Measurements from ENCODE around the gene ADAT1. TPM values are rescaled to one million over a fixed set of nuclear protein-coding genes. Genes with fewer than 3 reads are reported as not detected.

The ADAT1 gene
- total and polyA plus RNA-seq, 2 of the 13 experiments (the other 11 are each of a cell fraction or from before 2014, with no cell fraction given), result 18.4 to 40.8 TPM

GRCh38 chr16:75647492-75648264 lies 24.6 kb upstream of the ADAT1 start, which contains the start of the genes KARS1 and TERF2IP:
Gene KARS1 (minus strand): TSS chr16:75647665. CDS start chr16:75647639, 26 bp downstream.
Gene TERF2IP (plus strand): TSS chr16:75647773. CDS start chr16:75647883, 110 bp downstream.
- ChIA-PET CTCF (ENCODE audit: low intra/inter-chr PET ratio, low total read pairs) (no interaction called here), POLR2A (interaction anchor here (0.7 to 2.9 kb wide), 15 partner anchors 8 to 342 kb away, joined by 3 to 28 read pairs (median 5); partner anchors contain the start of genes ADAT1, CFDP1, GABARAPL2 and TMEM231)
- H3K9me3 ChIP-seq (ENCODE audit: low read length), result no peaks in the 10 kb centered on the region
- ATAC-seq (peak; percentile 97), FAIRE-seq (peak; percentile 75), DNase-seq (ENCODE audit: low spot score) (peak; percentile 92)
- peak within 1 kb of the TSS; percentile 93 for H3K27ac ChIP-seq (ENCODE audit: extremely low read length, insufficient read depth, low read length)
- H2AFZ ChIP-seq (ENCODE audit: low read length), result peak within 1 kb of the TSS; percentile 39
- peaks cover 92% of the 10 kb centered on the region for H3K79me2 ChIP-seq (ENCODE audit: insufficient read depth, low read length)
- H4K20me1 ChIP-seq (ENCODE audit: insufficient read depth, low read length), result peaks cover 46% of the 10 kb centered on the region
- peak within 1 kb of the TSS; percentile 87 for H3K4me2 ChIP-seq (ENCODE audit: low read depth, low read length)
- in situ Hi-C loops (cut with HindIII; ENCODE audit: extremely low pct_ligation_motif_present, low pct_unique_long_range_greater_than_20kb) (loop anchor here (5.0 kb wide), 1 partner anchor 115 kb away; no protein-coding TSS in a partner anchor), intact Hi-C loops (cut with micrococcal nuclease; ENCODE audit: unreplicated experiment) (loop anchor here (2.0 to 5.0 kb wide), 2 partner anchors 80 to 177 kb away; partner anchors contain the start of gene GABARAPL2)
- peaks cover 58% of the 10 kb centered on the region for H3K4me1 ChIP-seq (ENCODE audit: insufficient read depth, low read length)
- BruUV-seq (replicated peaks), result TSS peak; percentile 50
- 3% methylated on average over 37 of the region's 76 CpGs for WGBS (ENCODE audit: low lambda C conversion rate)
- peak within 1 kb of the TSS; percentile 82 to 96 (median 93) for H3K4me3 ChIP-seq (replicated peaks in 1 of 3; ENCODE audit: insufficient read depth in 1 of 3, low read depth in 2 of 3, low read length in 3 of 3)
- peak within 1 kb of the TSS; percentile 94 for H3K9ac ChIP-seq (ENCODE audit: insufficient read depth, low read depth, low read length)
- peaks cover 3 to 25% of the 10 kb centered on the region in 2 experiments for H3K36me3 ChIP-seq (replicated peaks in 1 of 2; ENCODE audit: control insufficient read depth in 1 of 2, insufficient read depth in 2 of 2, low read length in 2 of 2)
- no peaks in the 10 kb centered on the region; a peak in 1 of 5 replicates for H3K27me3 ChIP-seq (ENCODE audit: control insufficient read depth in 1 of 2, insufficient read depth in 2 of 2, low read length in 2 of 2)
- TF ChIP-seq STAT6 (CRISPR knock-in tag; IDR thresholded peaks at IDR 0.05; ENCODE audit: borderline replicate concordance) (peak; percentile 64; the same call in 1 of the 2 replicates), SAP130 (CRISPR knock-in tag; IDR thresholded peaks at IDR 0.05; ENCODE audit: low read depth) (peak; percentile 97), ZNF207 (IDR thresholded peaks at IDR 0.05; ENCODE audit: borderline replicate concordance) (no peak), ZNF775 (CRISPR knock-in tag; IDR thresholded peaks at IDR 0.05; ENCODE audit: borderline replicate concordance) (no peak), ZNF235 (CRISPR knock-in tag; IDR thresholded peaks at IDR 0.05; ENCODE audit: borderline replicate concordance) (peak; percentile 91), NFRKB (IDR thresholded peaks at IDR 0.05) (no peak), MAFK (conservative IDR thresholded peaks at IDR 0.05 in 1 of 2, IDR thresholded peaks at IDR 0.05 in 1 of 2; ENCODE audit: low read length in 2 of 2) (no peak), GZF1 (CRISPR knock-in tag; IDR thresholded peaks at IDR 0.05) (no peak; the same call in 1 of the 2 replicates), TERF1 (CRISPR knock-in tag; IDR thresholded peaks at IDR 0.05) (peak; percentile 47; the same call in 1 of the 2 replicates), TEF (CRISPR knock-in tag; IDR thresholded peaks at IDR 0.05) (no peak; the same call in 1 of the 2 replicates), PITX1 (CRISPR knock-in tag; IDR thresholded peaks at IDR 0.05) (peak; percentile 52), ZNF790 (CRISPR knock-in tag; IDR thresholded peaks at IDR 0.05; ENCODE audit: borderline replicate concordance) (peak; percentile 87; the same call in 1 of the 2 replicates), GABPB1 (CRISPR knock-in tag; IDR thresholded peaks at IDR 0.05) (peak; percentile 99), ZBTB8A (CRISPR knock-in tag; IDR thresholded peaks at IDR 0.05; ENCODE audit: borderline replicate concordance, low read depth) (no peak; the same call in 1 of the 2 replicates), FOSL2 (CRISPR knock-in tag; IDR thresholded peaks at IDR 0.05) (peak; percentile 16; the same call in 1 of the 2 replicates), ARNT2 (CRISPR knock-in tag; IDR thresholded peaks at IDR 0.05; ENCODE audit: low read depth) (no peak), EED (CRISPR knock-in tag; IDR thresholded peaks at IDR 0.05) (no peak; the same call in 1 of the 2 replicates), SIN3B (IDR thresholded peaks at IDR 0.05; ENCODE audit: low read length) (peak; percentile 90)
